Dermis microvascular lymphatic vessel endothelial cell (primary cell): ENCODE measurements around the gene SOHLH1. TPM values are rescaled to one million over a fixed set of nuclear protein-coding genes. Genes with fewer than 3 reads are reported as not detected.

Experiments used
- DNase-seq, 2 donors: peaks; one replicate each; pipeline versions ENCODE4 v3.0.0 to v3.0.0-alpha.2; 2010; ENCODE audit warnings: low read depth in 2 of 2
- total RNA-seq: library from RNA; depleted of rRNA; stranded (reverse); fragments of >200 nt; gene quantifications from 2 replicates; pipeline ENCODE4 v1.2.1, GENCODE V29; 2014

Gene SOHLH1
- under 0.01 TPM in 1 of 2 replicates, not detected in the other for total RNA-seq

DNA sequence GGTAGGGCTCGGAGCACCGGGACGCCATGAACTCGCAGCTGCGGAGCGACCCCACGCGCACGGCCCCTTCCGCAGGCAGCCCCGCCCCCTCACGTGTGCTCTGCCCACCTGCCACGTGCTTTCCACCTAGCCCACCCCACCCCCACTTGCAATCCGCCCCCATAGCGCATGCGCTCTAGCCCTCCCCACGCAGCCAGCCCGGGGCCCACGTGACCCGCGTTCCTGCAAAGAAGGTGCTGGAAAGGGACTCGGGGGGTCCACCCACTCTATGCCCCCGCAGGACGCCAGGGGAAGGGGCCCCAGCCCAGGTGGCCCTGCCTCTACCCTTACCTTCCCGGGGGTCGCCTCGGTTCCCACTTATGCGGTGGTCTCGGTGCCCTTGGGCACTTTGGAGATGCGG lies at the start of gene SOHLH1:
TSS of gene SOHLH1 (minus strand) at position 42 of the 400 bp plus-strand sequence. CDS start at position 28, 14 bp downstream.
- DNase-seq = no peak

- no peak for DNase-seq
Measured at GRCh38 chr9:135748676-135749075, 49.4 kb upstream of the SOHLH1 start.

- no peak for DNase-seq
Measured at GRCh38 chr9:135747311-135747710, 48.0 kb upstream of the SOHLH1 start.

DNA sequence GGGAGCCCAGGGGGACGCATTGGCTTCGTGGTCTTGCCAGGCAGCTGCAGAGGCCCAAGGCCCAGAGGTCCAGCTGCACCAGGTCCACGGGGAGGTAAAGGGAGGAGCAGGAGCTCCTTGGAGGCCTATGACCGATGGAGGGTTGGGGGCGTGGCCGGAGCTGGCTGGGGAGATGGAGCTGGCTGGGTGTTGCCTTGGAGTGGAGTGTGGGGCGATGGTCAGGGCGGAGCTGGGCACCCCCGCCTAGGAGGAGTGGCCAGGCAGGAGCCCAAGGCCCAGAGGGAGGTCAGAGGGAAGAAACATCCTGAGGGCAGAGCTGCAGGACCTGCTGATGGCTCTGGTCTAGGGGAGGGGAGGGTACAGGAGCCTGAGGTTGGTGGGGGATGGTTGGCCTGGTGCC lies 47.3 kb upstream of the SOHLH1 start:
- DNase-seq = no peak

GRCh38 chr9:135745686-135746324 lies 46.5 kb upstream of the SOHLH1 start:
- DNase-seq = no peak

GRCh38 chr9:135745189-135745588 lies 45.9 kb upstream of the SOHLH1 start:
- DNase-seq = no peak

GRCh38 chr9:135744333-135745070 lies 45.2 kb upstream of the SOHLH1 start:
- DNase-seq = no peak

- no peak for DNase-seq
Measured at GRCh38 chr9:135743546-135744332, 44.5 kb upstream of the SOHLH1 start.

DNA sequence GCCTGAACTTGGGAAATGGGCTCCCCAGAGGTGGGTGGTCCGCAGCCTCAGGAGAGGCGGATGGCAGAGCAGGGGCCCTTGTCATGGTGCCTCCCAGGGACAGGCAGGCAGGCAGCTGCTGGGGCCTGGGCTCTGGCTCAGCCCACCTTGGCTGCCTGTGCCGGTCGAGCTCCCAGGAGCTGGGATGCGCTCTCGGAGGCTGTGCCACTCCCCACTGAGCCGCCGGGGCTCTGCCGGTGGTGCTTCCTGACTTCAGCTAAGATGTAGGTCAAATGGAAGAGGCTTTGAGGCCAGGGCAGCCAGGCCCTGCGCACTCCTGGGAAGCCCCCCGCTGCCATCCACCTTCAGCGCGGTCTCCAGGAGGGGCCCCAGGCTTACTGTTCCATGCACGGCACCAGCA lies 43.7 kb upstream of the SOHLH1 start:
- DNase-seq = no peak

- DNase-seq = no peak
Measured at GRCh38 chr9:135741276-135742219, 42.3 kb upstream of the SOHLH1 start.

GRCh38 chr9:135739271-135740220 lies 40.3 kb upstream of the SOHLH1 start:
- DNase-seq = no peak

- no peak for DNase-seq
Measured at GRCh38 chr9:135737840-135738521, 38.7 kb upstream of the SOHLH1 start.

DNA sequence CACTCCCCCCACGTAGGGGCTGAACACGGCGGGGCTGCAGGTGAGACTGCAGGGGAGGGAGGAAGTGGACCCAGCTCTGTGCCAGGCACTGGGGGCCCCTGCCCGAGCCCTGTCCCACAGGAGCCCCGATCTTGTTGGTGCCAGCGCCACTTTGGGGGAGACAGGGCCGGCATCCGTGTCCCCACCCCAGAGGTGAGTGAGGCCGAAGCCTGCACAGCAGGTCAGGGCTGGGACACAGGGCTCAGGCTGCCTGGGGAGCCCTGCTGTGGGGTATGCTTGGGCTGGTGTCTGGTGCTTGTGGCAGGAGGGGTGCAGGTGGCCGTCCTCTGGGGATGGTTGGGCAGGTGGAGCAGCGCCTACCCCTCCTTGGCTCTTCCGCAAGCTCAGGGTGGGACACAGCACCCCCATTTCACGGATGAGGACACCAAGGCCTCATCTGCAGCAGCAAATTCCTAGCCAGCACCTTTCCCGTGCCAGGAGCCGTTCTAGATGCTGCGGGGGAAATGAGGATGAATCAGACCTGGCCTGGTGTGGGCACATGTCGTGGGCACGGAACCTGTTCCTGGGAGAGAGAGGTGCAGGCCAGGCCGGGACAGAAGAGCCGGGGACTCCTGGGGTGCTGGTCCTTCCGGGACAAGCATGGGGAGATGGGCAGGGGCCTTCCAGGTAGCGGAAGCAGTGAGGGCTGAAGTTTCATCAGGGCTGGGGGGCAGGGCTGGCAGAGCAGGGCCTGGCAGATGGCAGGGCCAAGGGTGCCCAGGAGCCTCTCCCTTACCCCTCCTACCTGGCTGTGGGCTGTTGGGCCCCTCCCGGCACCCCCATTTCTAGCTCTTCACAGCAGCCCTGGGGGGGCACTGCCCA lies 37.9 kb upstream of the SOHLH1 start:
- DNase-seq = no peak

DNA sequence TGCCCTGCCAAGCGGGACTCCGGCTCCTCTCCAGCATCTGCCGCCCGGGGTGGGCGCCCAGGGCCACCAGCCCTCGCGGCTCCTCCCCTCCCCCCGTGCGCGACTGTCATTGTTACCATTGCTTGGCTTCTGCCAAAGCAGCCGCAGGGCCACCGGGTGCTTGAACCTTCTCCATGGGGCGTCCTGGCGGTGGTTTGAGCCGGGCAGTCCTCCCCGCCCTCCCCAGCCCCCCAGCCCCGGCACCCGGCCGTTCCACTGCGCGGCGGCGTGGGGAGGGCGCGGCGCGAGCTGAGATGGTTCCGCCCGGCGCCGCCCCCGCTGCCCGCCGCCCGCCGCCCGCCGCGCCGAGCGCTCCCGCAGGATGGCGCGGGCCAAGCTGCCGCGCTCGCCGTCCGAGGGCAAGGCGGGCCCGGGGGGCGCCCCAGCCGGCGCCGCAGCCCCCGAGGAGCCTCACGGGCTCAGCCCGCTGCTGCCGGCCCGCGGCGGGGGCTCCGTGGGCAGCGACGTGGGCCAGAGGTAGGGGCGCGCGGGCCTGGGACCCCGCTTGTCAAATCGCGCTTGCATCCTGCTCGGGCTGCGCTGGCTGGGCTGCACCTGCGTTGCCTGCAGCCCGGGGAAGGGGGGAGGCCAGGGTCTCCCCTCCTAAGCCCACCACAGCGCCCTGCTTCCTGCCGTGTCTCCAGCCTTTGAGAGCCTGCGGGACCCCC lies 37.1 kb upstream of the SOHLH1 start:
- DNase-seq = no peak

DNA sequence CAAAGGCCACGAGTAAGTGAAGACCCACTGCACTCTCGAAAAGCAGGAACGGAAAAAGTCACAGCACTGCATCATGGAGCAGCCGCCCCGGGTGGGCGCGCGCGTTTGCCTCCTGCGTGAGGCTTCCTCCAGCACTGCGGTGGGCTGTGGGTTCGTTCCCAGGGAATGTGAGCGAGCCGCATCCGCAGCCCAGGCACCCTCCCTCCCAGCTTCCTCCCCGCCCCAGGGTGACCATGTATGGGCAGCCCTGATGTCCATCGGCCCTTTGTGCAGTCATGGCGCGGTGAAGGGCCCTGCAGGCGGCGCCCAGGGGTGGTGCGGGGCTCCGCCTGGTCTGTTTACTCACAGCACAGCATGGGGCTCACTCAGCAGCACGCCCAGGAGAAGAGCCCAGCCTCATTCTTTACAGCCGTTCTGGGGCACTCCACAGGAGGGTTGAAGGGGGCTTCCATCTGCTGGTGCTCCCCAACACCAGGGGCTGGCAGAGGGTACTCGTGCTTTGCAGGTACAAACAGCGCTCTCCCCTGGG lies 35.4 kb upstream of the SOHLH1 start:
- no peak for DNase-seq

GRCh38 chr9:135732569-135733257 lies 33.4 kb upstream of the SOHLH1 start:
- DNase-seq = no peak

- DNase-seq = no peak
Measured at GRCh38 chr9:135731454-135731853, 32.2 kb upstream of the SOHLH1 start.
